ENCODE data around the gene TPX2. TPM values are rescaled to one million over a fixed set of nuclear protein-coding genes. Genes with fewer than 3 reads are reported as not detected.

The TPX2 gene, protein sequence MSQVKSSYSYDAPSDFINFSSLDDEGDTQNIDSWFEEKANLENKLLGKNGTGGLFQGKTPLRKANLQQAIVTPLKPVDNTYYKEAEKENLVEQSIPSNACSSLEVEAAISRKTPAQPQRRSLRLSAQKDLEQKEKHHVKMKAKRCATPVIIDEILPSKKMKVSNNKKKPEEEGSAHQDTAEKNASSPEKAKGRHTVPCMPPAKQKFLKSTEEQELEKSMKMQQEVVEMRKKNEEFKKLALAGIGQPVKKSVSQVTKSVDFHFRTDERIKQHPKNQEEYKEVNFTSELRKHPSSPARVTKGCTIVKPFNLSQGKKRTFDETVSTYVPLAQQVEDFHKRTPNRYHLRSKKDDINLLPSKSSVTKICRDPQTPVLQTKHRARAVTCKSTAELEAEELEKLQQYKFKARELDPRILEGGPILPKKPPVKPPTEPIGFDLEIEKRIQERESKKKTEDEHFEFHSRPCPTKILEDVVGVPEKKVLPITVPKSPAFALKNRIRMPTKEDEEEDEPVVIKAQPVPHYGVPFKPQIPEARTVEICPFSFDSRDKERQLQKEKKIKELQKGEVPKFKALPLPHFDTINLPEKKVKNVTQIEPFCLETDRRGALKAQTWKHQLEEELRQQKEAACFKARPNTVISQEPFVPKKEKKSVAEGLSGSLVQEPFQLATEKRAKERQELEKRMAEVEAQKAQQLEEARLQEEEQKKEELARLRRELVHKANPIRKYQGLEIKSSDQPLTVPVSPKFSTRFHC
- 21.5 TPM for polyA plus RNA-seq (ENCODE audit: insufficient read length)

DNA sequence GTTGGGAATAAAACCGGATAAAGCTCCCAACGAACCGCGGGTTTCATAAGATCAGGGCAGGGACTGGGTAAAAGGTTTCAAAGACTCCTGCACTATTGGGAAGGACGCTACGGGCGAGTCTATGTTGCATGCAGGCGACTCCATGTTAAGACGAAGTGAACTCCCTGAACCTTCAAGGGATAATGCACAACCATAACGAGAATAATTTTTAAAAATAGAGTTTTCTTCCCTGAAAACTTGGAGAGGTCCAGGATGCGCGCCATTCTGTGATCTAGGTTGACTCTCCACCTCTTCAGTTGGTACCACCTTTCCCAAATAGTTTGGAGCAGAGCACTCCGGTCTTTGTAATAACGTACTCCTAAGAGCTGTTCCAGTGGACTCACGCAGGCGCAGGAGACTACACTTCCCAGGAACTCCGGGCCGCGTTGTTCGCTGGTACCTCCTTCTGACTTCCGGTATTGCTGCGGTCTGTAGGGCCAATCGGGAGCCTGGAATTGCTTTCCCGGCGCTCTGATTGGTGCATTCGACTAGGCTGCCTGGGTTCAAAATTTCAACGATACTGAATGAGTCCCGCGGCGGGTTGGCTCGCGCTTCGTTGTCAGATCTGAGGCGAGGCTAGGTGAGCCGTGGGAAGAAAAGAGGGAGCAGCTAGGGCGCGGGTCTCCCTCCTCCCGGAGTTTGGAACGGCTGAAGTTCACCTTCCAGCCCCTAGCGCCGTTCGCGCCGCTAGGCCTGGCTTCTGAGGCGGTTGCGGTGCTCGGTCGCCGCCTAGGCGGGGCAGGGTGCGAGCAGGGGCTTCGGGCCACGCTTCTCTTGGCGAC lies at the start of gene TPX2:
Gene TPX2, plus strand, starts transcription at position 562 of the 821 bp plus-strand sequence. CDS start 18,187 bp downstream, outside the sequence.
- peak; percentile 95 for DNase-seq (ENCODE audit: low read depth)

DNA sequence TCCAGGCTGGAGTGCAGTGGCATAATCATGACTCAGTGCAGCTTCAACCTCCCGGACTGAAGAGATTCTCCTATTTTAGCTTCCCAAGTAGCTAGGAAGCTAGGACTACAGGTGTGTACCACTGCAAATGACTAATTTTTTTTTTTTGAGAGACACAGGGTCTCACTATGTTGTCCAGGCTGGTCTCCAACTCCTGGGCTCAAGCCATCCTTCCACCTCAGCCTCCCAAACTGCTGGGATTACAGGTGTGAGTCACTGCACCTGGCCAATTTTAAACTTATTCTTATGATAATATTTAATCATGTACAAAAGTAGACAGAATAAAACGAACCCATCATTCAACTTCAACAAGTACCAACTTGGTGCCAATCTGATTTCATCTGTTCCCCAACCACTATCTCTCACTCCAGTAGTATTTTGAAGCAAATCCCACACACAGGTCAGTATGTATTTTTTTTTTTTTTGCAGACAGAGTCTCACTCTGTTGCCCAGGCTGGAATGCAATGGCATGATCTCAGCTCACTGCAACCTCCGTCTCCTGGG lies 48.9 kb upstream of the TPX2 start:
- DNase-seq (ENCODE audit: low read depth) = no peak

DNA sequence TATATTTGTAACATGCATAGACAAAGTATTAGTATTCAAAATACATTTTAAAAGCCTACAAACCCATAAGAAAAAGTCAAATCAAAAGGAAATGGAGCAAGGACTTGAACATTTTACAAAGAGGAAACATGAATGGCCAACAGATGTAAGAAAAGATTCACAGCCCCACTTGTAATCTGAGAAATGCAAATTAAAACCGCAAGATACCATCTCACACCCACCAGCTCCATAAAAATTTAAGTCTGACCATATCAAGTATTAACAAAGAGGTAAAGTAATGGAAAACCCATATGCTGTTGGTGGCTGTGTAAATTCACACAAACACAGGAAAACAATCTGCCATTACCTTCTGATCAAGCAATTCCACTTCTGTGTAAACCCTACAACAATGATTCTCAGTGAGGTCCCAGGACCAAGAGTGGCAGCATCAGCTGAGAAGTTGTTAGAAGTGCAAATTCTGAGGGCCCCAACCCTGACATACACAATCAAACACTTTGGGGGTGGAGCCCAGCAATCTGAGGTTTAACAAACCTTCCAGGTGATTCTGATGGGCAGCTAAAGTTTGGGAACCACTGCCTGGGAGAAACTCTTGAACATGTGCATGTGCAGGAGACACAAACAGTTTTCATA lies 47.3 kb upstream of the TPX2 start:
- DNase-seq (ENCODE audit: low read depth) = no peak

DNA sequence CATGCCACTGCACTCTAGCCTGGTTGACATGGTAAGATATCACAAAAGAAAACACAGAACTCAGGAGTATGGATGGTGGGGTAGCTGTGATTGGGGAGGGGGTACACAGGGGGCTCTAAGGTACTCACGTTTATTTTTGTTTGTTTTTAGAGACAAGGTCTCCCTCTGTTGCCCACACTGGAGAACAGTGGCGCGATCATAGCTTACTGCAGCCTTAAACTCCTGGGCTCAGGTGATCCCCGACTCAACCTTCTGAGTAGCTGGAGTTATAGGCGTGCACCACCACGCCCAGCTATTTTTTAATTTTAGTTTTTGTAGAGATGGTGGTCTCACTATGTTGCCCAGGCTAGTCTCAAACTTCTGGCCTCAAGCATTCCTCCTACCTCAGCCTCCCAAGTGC lies 45.7 kb upstream of the TPX2 start:
- DNase-seq (ENCODE audit: low read depth) = no peak

DNA sequence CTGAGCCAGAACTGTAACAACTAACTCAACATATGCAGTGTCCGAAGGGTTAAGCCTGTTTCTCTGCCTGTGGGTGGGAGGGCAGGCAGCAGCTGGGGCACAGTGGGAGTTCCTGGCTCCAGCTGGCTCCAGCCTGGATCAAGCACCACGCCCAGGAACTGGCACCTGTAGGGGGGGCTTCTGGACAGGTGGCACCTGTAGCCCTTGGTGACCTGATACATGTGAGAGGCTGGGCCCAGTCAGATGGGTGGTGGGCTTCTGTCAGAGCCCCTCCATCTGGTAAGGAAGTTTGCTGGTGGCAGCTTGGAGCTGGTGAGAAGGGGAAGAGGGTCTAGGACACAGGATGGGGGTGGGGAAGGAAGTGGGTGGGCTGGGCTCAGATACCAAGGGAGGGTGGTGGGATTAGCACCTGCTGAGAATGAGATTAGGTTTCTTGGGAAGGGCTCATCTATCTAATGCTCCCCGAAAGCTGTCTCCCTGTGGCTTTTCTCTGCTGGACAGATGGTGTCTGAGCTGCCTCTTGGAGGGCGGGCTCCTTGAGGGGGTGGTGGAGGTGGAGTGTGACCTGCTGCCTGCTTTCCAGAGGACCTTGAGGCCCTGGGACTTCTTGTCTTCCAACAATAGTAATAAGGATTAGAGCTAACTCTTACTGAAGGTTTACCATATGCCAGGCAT lies 45.0 kb upstream of the TPX2 start:
- DNase-seq (ENCODE audit: low read depth) = no peak

DNA sequence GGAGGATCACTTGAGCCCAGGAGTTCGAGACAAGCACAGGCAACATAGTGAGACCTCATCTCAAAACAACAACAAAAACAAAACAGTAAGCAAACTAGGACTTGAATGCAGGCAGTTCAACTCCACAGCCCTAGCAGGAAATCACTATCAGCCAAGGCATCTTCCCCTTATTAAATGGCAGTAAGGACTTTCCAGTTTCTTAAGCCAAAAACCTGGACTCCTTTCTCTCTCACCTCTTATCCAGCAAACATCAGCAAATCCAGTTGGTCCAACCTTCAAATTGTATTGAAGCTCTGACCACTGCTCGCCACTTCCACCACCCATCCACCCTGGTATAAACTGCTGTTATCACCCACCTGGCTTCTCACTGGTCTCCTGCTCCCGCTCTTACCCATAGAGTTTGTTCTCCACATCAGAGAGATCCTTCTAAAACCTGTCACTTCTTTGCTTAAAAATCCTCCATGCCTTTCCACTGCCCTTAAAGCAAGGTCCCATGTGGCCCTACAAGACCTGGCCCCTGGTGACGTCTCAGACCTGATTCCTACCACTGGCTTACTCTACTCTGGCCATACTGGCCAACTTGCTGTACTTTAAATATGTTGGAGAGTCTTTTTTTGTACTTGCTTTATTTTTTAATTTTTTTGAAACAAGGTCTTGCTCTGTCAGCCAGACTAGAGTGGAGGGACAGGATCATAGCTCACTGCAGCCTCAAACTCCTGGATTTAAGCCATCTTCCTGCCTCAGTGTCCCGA lies 44.1 kb upstream of the TPX2 start:
- DNase-seq (ENCODE audit: low read depth) = no peak

DNA sequence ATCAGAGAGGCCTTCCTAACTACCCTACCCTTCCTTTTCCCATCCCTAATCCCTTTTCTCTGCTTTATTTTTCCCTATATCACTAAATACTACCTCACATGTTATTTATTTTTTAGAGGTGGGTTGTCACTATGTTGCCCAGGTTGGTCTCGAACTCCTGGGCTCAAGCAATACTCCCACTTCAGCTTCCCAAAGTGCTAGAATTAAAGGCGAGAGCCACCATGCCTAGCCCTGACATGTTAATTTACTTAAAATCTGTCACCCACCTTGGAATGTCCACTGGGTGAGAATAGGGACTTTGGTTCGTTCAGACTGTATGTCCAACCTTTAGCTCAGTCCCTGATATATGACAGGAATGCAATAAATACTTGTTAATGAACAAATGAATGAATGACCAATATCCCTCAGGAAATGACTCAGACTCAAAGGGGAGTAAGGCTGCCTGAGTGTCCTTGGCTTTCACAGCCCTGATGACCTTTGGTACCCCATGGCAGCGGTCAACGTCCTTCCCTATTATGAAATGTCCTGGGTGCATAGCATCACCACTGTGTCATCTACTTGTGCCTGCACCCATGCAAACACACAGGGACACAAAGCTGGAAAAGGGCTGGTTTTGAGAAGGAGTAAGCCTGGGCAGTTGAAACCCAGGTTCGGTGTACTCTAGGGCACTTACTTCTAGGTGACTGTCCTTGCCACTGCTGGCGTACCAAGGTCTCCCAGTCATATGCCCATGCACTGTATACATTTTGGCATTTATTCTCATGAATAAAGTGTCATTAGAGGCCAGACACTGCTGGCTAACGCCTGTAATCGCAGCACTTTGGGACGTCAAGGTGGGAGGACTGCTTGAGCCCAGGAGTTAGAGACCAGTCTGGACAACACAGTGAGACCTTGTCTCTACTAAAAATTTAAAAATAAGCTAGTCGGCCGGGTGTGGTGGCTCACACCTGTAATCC lies 43.0 kb upstream of the TPX2 start:
- DNase-seq (ENCODE audit: low read depth) = no peak

DNA sequence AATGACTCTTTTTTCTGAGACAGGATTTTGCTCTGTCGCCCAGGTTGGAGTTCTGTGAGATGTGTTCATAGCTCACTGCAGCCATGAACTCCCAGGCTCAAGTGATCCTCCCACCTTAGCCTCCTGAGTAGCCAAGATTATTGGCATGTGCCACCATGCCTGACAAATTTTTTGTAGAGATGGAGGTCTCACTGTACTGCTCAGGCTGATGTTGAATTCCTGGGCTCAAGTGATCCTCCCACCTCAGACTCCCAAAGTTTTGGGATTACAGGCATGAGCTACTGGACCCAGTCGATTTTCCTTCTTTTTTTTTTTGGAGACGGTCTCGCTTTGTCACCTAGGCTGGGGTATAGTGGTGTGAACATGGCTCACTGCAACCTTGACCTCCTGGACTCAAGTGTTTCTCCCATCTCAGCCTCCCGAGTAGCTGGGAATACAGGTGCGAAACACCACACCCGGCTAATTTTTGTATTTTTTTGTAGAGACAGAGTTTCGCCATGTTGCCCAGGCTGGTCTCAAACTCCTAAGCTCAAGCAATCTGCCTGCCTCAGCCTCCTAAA lies 40.8 kb upstream of the TPX2 start:
- DNase-seq (ENCODE audit: low read depth) = no peak

DNA sequence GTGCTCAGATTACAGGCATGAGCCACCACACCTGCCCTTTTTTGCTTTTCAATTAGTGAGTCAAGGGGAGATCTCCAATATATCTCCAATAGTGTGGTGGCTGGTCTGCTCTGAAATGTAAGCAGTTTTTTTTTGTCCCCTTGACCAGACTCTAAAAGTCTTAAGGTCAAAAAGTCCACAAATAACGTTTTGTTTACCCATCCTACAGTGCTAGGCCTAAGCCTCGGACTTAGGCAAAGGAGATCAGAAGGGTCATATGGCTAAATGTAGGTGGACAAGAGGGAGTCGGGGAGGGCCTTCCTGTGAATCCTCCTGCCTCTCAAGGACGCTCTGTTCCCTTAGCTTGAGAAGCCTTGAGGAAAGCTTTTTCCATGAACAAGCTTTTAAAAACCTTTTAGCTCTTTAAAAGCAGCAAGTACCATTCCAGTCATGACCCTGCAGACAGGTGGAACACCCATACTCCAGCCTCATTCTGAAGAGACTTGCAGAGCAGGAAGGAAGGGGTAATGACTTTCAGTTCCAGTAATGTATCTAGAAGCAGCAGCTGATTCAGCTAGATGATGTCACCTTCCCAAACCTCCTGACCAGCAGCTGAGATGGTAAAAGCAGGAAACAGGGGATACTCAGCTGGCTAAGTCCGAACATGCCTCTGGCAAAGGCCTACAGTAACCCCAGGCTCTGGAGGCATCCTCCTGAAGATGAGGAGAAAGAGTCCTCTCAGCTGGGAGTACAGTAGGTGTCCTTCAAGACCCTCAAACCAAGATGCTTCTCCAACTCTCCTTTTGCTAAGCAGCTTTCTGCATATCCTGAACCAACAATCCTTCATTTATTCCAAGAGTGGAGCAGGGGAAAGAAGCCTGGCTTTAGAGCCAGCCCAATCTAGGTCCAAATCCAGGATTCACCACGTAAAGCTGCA lies 40.0 kb upstream of the TPX2 start:
- DNase-seq (ENCODE audit: low read depth) = peak; percentile 75

DNA sequence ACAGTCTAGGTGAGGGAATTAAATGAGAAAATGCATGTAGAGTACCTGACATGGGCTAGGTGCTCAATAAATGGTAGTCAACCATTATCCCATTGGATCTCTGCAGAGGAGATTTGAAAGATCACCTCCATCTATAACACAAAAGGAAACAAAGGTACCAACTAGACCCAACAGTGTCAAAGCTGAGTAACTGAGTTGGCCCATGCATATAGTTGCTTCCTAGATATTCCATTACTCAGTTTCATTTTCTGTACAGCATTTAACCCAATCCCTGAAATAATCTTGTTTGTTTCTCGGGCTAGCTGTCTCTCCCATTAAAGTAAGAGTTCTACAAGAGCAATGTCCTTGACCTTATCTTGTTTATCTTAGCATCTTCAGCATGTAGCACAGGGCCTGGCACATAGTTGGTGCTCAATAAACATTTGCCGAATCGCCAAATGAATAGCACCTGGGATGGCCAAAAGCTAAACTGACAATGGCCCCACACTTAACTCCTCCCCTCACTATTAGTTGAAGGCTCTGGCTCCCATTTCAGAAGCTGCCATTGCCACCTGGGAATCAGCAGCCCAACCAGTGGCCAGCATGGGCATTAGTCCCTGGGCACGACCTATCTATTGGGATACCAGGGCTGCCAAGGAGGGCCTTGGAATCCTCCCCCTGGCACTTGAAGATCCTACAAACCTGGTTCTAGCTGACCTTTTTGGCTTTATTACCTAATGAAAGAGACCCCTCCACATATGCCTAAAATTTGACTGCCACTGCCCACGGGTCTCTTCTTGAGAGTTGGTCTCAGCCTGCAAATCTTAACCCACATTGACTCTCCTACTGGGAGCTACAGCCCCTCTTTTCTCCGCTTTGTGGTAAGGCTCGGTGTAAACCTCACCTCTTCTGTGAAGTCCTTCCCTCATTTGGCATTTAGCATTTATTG lies 39.0 kb upstream of the TPX2 start:
- DNase-seq (ENCODE audit: low read depth) = no peak

DNA sequence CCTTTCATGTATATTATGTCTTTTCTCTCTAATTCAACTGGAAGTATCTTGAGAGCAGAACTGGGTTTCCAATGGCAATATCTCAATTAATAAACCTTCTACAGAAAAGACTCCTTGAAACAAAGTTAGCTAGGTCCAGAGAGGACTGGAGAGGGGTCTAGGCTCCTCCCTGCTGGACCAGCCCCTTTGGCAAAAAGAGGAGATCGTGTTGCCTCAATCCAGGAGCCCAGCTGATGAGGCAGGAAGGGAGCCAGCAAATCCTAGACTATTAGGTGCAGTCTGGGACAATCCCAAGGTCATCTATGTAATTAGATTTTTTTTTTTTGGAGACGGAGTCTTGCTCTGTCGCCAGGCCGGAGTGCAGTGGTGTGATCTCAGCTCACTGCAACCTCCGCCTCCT lies 38.3 kb upstream of the TPX2 start:
- DNase-seq (ENCODE audit: low read depth) = no peak

DNA sequence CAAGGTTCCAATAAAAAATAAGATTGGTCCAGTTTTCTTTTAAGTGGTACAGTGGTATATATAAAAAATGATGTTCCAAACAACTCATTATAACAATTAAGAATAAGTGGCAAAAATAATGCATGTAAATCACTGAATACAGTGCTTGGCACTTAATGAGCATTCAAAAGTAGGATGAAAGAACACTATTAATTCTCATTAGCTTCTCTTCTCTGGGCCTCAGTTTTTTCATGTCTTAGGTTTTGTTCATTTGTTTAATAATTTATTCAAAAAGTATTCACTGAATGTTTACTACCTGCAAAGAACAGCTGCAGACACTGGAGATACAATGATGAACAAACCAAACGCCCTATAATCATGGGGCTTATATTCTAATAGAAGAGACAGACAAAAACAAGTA lies 37.5 kb upstream of the TPX2 start:
- no peak for DNase-seq (ENCODE audit: low read depth)

DNA sequence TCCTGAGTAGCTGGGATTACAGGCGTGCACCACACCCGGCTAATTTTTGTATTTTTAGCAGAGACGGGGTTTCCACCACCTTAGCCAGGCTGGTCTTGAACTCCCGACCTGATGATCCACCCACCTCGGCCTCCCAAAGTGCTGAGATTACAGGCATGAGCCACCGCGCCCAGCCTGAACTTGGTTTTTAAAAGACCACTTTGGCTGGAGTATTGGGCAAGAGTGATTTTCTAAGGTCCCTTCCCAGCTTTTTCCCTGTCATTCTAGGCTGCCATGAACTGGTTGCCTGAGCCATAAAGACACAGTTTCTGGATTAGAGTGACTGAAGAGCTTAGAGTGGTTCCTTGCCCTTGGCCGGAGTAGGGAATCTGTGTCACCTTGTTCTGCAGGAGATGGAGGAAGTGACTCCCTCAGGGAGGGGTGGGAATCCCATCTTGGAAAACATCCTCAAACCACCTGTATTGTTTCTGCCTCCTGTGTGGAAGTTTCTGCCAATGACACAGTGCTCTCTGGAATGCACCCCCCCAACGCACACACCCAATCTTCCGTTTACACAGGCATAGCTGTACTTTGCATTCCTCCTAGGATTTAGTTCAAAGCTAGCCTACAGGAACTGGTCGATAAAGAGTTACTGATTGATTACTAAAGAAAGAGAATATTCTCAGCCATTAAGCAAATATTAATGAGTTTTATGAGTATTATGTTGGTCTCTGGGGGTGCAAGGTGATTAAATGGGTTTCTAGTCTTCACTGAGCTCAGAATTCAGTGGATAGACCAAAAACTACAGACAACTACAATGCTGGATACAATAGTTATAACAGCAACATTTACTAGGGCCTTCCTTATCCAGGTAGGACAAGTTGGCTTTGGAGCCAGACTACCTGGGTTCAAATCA lies 34.6 kb upstream of the TPX2 start:
- DNase-seq (ENCODE audit: low read depth) = no peak

DNA sequence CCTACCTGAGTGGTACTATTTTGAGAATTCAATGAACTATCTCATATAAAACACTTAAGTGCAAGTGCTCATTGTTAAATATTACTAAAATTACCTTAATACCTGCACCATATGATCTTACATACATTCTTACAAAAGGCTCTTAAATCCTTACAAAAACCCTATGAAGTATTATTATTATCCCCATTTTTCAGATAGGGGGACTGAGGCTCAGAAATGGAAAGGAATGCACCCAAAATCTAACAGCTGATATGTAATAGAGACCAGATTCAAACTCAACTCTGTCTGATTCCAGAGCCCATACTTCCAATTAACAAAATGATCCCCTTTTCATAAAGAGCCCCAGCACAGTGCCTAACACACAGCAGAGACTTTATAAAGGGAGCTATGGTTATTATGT lies 33.9 kb upstream of the TPX2 start:
- DNase-seq (ENCODE audit: low read depth) = no peak
